ENCODE results near the gene TUBB2B. TPM values are rescaled to one million over a fixed set of nuclear protein-coding genes. Genes with fewer than 3 reads are reported as not detected.

TUBB2B gene
- total and polyA plus RNA-seq, 9 of the 15 experiments (the other 6 are each of a cell fraction or from before 2014, with no cell fraction given): 0.11 to 9.7 (median 4.6) TPM

GRCh38 chr6:3259491-3259958 lies 32.1 kb upstream of the TUBB2B start (continued):
- TF ChIP-seq, protein P1, sequence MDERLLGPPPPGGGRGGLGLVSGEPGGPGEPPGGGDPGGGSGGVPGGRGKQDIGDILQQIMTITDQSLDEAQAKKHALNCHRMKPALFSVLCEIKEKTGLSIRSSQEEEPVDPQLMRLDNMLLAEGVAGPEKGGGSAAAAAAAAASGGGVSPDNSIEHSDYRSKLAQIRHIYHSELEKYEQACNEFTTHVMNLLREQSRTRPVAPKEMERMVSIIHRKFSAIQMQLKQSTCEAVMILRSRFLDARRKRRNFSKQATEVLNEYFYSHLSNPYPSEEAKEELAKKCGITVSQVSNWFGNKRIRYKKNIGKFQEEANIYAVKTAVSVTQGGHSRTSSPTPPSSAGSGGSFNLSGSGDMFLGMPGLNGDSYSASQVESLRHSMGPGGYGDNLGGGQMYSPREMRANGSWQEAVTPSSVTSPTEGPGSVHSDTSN (CRISPR knock-in tag; IDR thresholded peaks at IDR 0.05; ENCODE audit: low read depth): no peak
- TF ChIP-seq, protein P1 (tag; conservative IDR thresholded peaks at IDR 0.05; ENCODE audit: low read depth): no peak
- no peak for TF ChIP-seq BACH1 (tag; IDR thresholded peaks at IDR 0.05)
- no peak for TF ChIP-seq ZNF316 (IDR thresholded peaks at IDR 0.05)
- no peak for TF ChIP-seq ZNF655 (CRISPR knock-in tag; IDR thresholded peaks at IDR 0.05)
- no peak for TF ChIP-seq ZNF589 (CRISPR knock-in tag; IDR thresholded peaks at IDR 0.05; ENCODE audit: low read depth)
- no peak for TF ChIP-seq TBL1XR1 (IDR thresholded peaks at IDR 0.05; ENCODE audit: low read length in 2 of 2)
- no peak for TF ChIP-seq ARID1B (IDR thresholded peaks at IDR 0.05)
- no peak for TF ChIP-seq ZNF75A (CRISPR knock-in tag; IDR thresholded peaks at IDR 0.05)
- no peak for TF ChIP-seq MYBL2 (IDR thresholded peaks at IDR 0.05; ENCODE audit: low read depth)
- TF ChIP-seq MYBL2 (CRISPR knock-in tag; IDR thresholded peaks at IDR 0.05; ENCODE audit: borderline replicate concordance): no peak
- no peak for TF ChIP-seq EZH2 (IDR thresholded peaks at IDR 0.05; ENCODE audit: borderline replicate concordance, low read depth, low read length)
- no peak for TF ChIP-seq E2F8 (IDR thresholded peaks at IDR 0.05; ENCODE audit: low read depth, partially characterized antibody)
- TF ChIP-seq FOS (IDR thresholded peaks at IDR 0.05; ENCODE audit: extremely low read depth, insufficient read length): no peak
- TF ChIP-seq LCOR (CRISPR knock-in tag; IDR thresholded peaks at IDR 0.05): peak; percentile 78; the same call in 1 of the 2 replicates
- TF ChIP-seq ZNF699 (CRISPR knock-in tag; IDR thresholded peaks at IDR 0.05; ENCODE audit: insufficient replicate concordance): no peak
- TF ChIP-seq MAFG (tag; conservative IDR thresholded peaks at IDR 0.05): no peak
- TF ChIP-seq TRIM25 (IDR thresholded peaks at IDR 0.05; ENCODE audit: borderline replicate concordance): no peak
- TF ChIP-seq, protein P2, sequence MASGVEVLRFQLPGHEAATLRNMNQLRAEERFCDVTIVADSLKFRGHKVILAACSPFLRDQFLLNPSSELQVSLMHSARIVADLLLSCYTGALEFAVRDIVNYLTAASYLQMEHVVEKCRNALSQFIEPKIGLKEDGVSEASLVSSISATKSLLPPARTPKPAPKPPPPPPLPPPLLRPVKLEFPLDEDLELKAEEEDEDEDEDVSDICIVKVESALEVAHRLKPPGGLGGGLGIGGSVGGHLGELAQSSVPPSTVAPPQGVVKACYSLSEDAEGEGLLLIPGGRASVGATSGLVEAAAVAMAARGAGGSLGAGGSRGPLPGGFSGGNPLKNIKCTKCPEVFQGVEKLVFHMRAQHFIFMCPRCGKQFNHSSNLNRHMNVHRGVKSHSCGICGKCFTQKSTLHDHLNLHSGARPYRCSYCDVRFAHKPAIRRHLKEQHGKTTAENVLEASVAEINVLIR (CRISPR knock-in tag; IDR thresholded peaks at IDR 0.05): no peak
- no peak for TF ChIP-seq FOXJ2 (tag; IDR thresholded peaks at IDR 0.05)
